ENCODE data around the gene SEPSECS. TPM values are rescaled to one million over a fixed set of nuclear protein-coding genes. Genes with fewer than 3 reads are reported as not detected.

The SEPSECS gene
- polyA plus RNA-seq, 3 donors: 13.2 to 22.5 (median 19.4) TPM

DNA sequence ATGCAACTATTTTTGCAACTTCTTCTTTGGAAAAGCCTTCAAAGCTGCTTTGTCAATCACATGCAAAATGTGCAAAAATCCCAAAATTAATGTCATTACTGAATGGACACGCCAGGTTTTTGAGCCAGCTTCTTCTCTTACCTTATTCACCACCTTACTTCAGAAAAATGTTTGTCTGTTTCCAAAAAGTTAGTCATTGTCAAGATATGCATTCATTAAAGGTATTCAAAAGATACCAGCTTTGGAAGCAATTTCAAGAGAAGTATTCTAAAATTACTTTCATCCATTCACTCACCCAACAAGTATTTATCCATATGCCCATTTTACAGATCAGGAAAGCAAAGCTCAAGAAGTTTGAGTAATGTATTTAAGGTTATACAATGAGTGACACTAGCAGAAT lies 2.3 kb upstream of the SEPSECS start:
- no peak for DNase-seq (ENCODE audit: extremely low read depth in 1 of 11, low read depth in 9 of 11, low spot score in 4 of 11)

DNA sequence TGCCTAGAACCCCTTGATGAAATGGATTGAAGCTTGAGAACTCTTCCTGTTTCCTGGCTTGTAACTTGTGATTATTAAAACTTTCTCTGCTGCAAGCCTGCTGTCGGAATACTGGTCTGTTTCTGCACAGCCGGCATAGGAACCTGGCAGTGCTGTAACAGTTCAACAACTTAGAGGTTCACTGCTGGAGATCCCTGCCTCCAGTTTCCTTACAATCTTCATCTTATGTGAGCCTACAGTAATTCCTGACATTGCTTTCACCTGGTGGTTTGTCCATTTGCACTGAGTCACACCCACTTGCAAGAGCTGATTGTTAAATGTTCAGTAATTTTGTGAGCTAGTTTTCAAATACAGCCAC lies 1.3 kb upstream of the SEPSECS start:
- DNase-seq (ENCODE audit: extremely low read depth in 1 of 11, low read depth in 9 of 11, low spot score in 4 of 11): no peak

DNA sequence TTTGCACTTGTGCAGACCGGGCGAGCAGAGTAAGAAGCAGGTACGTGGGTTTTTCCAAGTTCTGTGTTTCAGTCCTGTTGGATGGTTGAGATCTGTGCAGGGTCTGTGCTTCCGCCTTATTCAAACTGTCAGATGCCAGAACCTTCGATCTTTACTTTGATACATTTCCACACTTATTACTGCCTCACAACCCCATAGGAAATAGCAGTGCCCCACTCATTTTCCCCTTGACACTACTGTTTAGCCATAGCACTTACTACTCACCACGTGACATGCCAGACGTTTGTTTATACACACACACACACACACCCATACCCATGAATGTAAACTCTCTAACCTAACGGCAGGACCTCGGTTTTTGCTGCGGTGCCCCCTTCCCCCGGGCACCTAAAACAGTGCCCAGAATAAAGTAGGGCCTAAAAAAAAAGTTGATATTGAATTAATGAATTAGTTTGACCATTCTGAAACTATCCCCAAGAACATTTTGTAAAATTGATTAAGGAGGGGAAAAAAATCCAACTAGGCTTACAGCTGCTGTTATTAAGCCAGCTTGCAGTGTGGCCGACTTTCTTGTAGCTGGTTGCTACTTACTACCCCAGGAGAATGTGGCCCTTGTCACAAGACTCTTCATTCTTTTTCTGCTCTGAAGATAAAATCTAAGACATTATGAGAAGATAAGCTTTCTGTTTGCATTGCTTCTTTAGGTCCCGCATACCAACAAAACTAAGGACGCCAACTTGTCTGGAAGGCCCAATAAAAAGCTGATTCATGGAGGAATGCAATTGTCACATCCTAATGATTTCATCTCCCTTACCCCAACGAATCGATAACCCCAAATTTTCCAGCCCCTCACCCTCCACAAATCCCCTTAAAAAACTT lies 704 bp upstream of the SEPSECS start:
- no peak for DNase-seq (ENCODE audit: extremely low read depth in 1 of 11, low read depth in 9 of 11, low spot score in 4 of 11)

DNA sequence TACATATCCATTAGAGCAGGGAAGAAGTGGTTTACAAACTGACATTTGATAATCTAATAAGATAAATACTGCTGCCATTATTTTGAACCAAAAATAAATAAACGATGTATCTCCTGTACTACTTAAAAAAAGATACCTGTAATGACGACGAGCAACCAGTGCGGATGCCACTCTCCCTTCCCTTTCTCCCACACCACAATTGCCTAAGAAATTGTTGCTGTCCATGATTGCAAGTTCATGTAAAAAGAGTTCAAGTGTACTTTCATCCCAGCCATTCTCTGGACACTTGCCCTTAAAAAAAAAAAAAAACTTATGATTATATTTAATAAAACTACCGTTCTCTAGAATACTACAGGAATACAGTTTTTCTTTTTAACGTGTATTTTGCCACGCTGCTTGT lies 1.4 kb downstream of the SEPSECS start:
- DNase-seq (ENCODE audit: extremely low read depth in 1 of 11, low read depth in 9 of 11, low spot score in 4 of 11): no peak

DNA sequence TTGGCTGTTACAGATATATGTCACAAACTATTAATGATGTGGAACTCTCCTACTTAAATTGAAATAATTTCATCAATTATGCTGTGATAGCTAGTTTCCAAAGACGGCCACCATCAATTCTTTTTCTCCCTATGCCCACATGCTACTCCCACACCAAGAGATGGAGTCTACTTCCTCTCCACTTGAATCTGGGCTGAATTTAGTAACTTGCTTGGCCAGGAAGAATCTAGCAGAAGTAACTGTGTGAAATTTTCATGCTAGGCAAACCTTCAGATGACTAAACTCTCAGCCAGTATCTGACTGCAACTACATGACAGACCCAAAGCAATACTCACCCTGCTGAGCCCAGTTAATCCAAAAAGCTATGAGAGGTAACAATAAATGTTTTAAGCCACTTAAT lies 3.2 kb downstream of the SEPSECS start:
- DNase-seq (ENCODE audit: extremely low read depth in 1 of 11, low read depth in 9 of 11, low spot score in 4 of 11): no peak

DNA sequence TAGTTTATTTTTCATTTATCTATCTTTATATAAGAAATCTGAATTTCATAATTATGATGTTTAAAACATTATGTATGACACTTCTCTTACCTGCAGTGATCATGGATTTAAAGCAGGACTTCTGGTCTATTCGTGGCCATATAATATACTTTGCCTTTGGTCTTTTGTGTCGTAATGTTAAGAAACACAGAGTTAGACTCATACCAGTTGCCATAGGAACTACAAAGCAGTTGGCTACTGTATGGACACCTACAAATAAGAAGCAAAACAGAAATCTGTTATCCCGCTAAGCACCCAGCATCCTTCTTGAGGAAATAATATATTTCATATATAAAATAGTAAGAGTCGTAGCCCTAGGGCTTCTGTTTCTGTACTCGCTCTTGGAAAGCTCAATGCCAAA lies 4.3 kb downstream of the SEPSECS start:
- no peak for DNase-seq (ENCODE audit: extremely low read depth in 1 of 11, low read depth in 9 of 11, low spot score in 4 of 11)

DNA sequence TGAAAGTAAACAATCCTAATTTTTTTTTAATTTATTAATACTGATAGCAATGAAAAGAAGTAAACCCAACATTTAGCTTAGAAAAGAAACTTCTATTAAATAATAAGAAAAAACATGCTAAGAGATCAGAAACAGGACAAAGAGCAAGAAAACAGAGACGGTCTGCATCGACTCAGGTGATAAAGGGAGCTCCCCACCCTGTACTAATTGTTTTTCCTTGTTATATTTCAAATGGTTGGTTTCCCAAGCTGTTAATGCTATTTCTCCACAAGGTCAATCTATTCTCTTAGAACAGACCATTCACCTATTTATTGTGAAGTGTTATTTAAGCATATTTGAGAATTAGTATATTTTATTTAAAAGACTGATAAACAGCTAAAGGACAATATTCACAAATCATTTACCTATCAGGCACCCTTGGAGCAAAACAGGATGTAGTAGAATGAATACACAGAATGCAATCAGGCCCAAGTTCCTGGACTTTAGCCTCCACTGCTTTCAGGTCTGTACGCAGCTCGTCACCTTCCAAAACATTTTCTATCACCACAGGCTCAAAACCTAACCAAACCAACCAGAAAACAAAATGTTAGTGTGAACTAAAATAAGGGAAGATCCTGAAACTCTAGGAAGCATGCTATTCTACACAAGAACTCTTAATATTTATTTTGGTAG lies 5.5 kb downstream of the SEPSECS start:
- DNase-seq (ENCODE audit: extremely low read depth in 1 of 11, low read depth in 9 of 11, low spot score in 4 of 11): peak in 1 of 11 donors; percentile 21

DNA sequence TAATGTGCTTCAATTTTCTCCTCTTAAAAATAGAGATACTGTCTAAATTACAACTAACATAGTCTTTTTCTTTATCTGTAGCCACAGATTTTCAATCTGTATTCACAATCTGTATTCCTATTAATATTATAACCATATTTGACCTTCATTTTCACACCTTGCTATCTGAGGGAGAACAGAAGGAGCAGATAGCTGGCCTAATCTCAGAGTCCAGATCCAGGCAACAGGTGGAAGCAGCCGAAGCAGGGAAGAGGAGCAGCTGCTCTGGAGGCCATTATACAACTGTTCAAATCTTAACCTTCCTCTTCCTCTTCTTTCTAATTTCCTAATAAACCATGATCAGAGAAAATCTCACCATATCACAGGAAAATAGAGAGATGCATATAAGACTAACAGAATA lies 14.2 kb downstream of the SEPSECS start:
- no peak for DNase-seq (ENCODE audit: extremely low read depth in 1 of 11, low read depth in 9 of 11, low spot score in 4 of 11)

DNA sequence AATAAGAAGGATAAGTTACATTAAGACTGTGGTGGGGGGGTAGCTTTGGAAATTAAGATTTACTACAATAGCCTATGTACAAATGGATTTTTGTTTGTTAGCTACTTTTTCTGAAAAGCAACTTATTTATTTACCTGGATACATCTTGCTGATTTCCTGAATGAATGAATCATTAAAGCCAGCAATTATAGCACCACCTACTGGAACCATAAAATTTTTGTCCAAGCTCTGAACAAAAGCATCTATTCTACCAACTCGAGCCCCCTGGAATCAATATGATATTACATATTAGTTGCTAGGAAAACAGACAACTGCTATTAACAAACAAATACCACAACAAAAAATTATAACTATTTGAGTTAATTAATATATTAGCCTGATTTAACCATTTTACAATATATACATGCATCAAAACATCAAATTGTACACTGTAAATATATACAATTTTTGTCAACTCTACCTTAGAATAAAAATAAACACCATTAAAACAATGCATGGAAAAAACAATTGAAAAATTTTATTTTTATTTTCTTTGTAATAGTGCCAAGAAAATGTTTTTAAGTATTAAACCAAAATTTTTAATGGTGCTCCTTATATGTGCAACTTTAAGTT lies 15.3 kb downstream of the SEPSECS start:
- peak in 4 of 11 donors; percentile 21 to 52 (median 32) for DNase-seq (ENCODE audit: extremely low read depth in 1 of 11, low read depth in 9 of 11, low spot score in 4 of 11)

DNA sequence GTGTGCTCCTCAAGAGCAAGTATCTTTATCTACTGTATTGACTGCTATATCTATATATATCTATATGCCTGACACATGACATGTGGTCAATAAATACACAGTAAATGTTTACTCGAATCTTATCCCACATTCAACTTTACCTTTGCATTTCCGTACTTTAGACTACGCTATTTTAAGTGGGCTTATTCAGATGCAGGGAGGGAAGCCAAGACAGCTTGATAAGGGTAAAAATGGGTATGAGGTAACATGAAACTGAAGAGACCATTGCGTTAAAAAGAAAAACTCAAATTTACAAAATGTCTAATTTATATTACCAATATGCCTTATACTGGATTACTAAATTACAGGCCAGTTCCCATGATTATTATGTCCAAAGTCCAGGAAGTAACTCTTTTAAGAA lies 17.8 kb downstream of the SEPSECS start:
- DNase-seq (ENCODE audit: extremely low read depth in 1 of 11, low read depth in 9 of 11, low spot score in 4 of 11): no peak

DNA sequence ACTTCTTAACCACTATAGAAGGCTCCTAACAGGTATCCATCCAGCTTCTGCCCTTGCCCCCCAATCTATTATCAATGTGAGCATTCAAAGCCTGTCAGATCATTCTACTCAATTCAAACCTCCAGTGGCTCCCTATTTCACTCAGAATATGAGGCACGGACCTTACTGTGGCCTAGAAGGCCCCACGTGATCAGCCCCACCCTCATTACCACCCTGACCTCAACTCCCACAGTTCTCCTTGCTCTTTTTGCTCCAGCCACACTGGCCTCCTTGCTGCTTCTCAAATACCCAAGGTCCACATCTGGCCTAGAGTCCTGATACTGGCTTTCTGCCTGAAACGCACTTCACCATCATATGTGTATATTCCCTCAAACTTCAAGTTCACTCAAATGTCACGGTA lies 18.7 kb downstream of the SEPSECS start:
- DNase-seq (ENCODE audit: extremely low read depth in 1 of 11, low read depth in 9 of 11, low spot score in 4 of 11): no peak

DNA sequence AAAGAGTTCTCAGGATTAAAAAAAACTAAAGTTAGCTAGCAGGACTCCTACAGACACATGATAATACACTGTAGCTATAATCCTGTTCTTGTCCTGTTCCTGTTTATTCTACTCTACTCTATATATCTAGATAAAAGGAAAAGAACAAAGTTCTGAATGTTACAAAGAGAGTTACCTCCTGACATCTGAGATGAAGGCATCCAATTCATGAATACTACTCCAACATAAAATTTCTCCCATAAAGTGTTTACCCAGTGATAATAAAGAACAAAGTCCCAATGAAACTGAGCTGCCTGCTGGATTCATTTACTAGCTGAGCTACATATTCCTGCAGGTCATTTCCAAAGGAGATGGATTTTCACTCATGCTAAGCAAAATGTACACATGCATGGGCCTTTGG lies 27.1 kb downstream of the SEPSECS start:
- DNase-seq (ENCODE audit: extremely low read depth in 1 of 11, low read depth in 9 of 11, low spot score in 4 of 11): no peak

DNA sequence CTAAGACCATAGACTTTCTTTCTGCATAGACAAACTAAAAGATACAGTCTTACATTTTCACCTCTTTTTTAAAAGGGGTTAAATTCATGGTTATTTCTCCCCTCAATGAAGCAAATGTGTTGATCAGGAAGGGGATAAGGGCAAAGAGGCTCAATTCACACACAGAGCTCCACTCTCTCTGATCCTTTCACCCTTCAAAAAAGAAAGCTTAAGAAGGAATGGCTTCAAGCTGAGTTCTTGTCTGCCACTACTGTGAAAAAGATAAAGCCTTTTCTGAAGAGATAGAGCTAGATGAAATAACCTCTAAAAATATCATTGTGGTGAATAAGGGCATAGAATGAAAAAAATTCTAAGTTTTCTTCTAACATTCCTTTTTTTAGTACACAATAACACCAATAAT lies 28.3 kb downstream of the SEPSECS start:
- DNase-seq (ENCODE audit: extremely low read depth in 1 of 11, low read depth in 9 of 11, low spot score in 4 of 11): no peak

DNA sequence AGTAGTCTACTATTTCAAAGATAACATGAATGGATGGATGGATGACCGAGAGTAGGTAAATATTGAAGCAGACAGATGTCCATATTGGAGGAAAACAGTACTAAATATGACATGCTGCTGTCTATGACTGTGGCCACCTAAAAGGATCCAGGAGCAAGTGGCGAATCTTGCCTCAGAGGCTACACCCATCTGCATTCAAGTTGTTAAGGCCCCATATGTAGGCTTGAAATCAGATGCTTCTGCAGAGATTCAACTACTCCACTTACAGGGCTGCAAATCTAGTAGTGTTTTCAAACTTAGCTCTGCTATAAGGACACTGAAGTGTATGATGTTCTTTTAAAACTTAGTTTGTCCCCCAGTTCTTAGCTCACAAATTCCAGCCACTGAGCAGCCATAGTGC lies 28.9 kb downstream of the SEPSECS start:
- DNase-seq (ENCODE audit: extremely low read depth in 1 of 11, low read depth in 9 of 11, low spot score in 4 of 11): no peak

DNA sequence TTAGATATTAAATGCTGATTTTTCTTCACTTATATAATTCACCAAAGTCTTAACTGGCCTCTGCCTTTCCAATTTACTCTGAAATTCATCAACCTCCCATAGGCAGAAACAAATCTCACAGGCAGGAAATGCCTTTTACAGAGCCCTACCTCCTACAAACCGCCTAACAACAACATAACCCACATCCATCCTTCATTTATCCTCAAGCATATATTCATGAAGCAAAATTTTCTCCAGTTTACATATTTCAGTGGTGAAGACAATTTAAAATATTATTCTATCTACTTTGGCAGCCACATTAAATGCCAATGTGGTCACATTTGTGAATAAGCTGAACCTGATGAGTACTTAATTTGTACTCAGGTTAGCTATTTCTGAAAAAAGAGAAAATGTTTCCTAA lies 30.3 kb downstream of the SEPSECS start:
- no peak for DNase-seq (ENCODE audit: extremely low read depth in 1 of 11, low read depth in 9 of 11, low spot score in 4 of 11)

DNA sequence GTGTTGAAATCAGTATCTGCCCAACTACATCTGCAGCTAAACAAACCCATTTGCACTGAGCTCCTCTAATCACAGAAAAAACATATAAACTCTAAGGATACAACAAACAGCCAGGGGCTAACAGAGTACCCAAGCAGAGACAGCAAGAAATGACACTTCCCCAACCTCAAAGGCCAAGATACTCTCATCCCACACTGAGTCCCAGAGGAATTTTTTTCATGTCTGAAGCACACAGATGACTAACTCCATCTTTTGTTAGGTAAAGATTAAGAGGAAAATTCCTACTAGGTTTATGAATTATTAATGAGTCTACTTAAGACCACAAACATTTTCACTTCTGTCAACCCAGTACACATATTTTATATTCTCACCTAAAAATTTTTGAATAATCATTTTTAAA lies 31.6 kb downstream of the SEPSECS start:
- DNase-seq (ENCODE audit: extremely low read depth in 1 of 11, low read depth in 9 of 11, low spot score in 4 of 11): no peak

DNA sequence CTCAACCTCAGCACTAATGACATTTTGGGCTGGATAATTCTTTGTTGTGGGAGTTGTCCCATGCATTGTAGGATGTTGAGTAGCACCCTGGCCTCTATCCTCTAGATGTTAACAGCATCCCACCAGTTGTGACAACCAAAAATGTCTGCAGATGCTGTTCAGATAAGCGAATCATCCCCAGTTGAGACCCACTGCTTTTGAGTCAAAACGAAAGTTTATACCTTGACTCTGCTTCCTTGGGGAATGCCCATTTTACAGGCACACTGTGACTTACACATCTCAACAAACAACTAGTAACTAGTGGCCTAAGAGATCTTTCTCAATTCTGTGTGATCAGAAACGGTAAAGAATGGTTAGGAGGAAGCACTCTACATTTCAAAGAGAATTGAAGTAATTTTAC lies 37.0 kb downstream of the SEPSECS start:
- no peak for DNase-seq (ENCODE audit: extremely low read depth in 1 of 11, low read depth in 9 of 11, low spot score in 4 of 11)

DNA sequence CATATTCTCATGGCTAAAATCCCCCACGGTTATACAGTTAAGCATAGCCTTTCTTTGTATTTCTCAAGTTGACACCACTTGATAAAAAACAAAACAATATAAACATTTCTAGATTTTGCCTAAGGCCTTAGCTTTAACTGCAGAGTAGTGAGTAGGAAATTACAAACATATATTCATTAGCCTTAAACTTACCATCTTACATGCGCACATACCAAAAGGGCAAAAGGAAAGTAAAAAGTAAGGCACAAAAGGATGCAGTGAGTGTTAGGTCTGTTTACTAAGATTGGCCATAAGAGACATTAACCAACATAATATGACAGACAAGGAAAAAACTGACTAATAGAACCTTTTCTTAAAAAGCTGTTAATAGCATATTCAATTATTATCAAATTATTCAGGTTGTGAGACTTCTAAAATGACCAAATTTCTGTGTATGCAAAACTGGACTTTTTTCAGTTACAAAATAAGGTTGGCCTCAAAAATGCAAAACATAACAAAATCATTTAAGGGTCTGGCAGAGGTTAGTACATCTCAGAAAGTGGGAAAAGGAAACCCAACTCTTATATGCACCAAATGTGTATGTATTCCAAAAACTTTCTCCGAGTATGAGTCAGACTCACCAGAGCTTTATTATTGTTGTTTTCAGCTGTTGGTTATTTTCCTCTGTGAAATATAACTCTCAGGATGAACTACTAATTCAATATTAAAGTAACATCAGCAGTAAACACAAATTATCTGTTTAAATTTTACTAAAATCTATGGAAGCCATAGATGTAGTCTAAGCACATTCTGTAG lies 39.9 kb downstream of the SEPSECS start:
- DNase-seq (ENCODE audit: extremely low read depth in 1 of 11, low read depth in 9 of 11, low spot score in 4 of 11): no peak

DNA sequence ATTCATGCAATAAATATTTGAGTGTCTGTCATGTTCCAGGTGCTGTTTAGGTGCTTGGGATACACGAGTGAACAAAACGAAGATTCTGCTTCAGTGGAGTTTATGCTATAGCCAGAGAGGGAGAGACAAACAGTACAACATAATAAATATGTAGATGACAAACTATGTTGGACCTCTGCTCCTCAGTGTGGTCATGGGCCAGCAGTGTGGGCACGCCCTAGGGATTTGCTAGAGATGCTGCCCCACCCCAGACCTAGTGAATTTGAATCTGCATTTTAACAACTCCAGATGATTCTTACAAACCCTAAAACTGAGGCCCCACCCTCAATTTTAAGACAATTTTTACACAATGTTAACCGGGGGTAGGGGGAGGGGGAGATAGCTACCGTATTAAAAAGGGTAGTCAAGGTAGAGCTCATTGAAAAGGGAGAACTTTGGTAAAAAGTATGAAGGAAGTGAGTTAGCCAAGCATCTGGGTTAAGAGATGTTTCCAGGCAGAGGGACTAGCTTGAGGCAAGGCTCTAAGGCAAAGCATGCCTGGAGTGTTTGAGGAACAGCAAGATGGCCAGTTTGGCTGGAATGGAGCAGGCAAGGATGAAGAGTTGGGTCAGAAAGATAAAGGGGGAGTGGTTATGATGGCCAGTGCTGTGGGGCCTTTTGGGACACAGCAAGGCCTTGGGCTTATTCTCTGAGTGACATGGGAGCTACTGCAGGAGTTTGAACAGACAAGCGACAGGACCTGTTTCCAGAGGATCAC lies 42.4 kb downstream of the SEPSECS start:
- no peak for DNase-seq (ENCODE audit: extremely low read depth in 1 of 11, low read depth in 9 of 11, low spot score in 4 of 11)

All from renal cortex interstitium (tissue), 11 donors.